HepG2 (cell line): ENCODE data around the gene KCNT2. TPM values are rescaled to one million over a fixed set of nuclear protein-coding genes. Genes with fewer than 3 reads are reported as not detected.

Experiments
- ATAC-seq: fragments of 200-7000 bp; cut with Tn5 transposase; 3 replicates; pipeline ENCODE4 v1.9.1; 2020; ENCODE audit warnings: mild to moderate bottlenecking, moderate library complexity
- BruUV-seq: library from RNA; stranded (reverse); fragments of 400-500 nt; replicated peaks from 2 replicates; lab custom pipeline; 2021; lab: Mats Ljungman, UMichigan
- CTCF ChIA-PET: fragments of 300-600 bp; formaldehyde crosslinking; extraction: SDS; loops from one replicate; lab custom pipeline; 2021; ENCODE audit warnings: low total read pairs, inconsistent platforms, low intra/inter-chr PET ratio; lab: Yijun Ruan, JAX
- POLR2A ChIA-PET: fragments of 350-600 bp; sonication (Branson Sonifier 250); formaldehyde crosslinking; loops from one replicate; lab custom pipeline; 2020; ENCODE audit warnings: antibody characterized with exemption, inconsistent platforms; lab: Yijun Ruan, JAX
- DNase-seq: peaks from one replicate; pipeline ENCODE4 v3.0.0-alpha.2; 2015; ENCODE audit warnings: low spot score
- FAIRE-seq: peaks from 3 replicates; lab custom pipeline; 2011; peaks lifted over from hg19 to GRCh38; lab: Jason Lieb, UNC
- H2AFZ ChIP-seq: one replicate; pipeline ENCODE4 v1.6.1; 2011; ENCODE audit warnings: low read length, inconsistent platforms
- H3K27ac ChIP-seq: fragments of 300-600 bp; 3 replicates; pipeline ENCODE4 v1.8.0; 2011; ENCODE audit warnings: mixed run types, mild to moderate bottlenecking, mixed read lengths, low read length, inconsistent platforms; ENCODE audit not compliant: insufficient read depth; ENCODE audit errors: extremely low read length
- H3K27me3 ChIP-seq, 2 experiments: fragments of 200-600 bp in 1 of 2; 2 replicates in 1 of 2; 3 replicates in 1 of 2; pipeline versions ENCODE4 v1.6.0 to v1.8.0; 2011; ENCODE audit warnings: low read length in 2 of 2, mild to moderate bottlenecking in 2 of 2, moderate library complexity in 2 of 2, inconsistent platforms in 1 of 2; ENCODE audit not compliant: insufficient read depth in 2 of 2, control insufficient read depth in 1 of 2
- H3K36me3 ChIP-seq, 2 experiments: fragments of 200-600 bp in 1 of 2; replicated peaks in 1 of 2; 2 replicates in 1 of 2; 3 replicates in 1 of 2; pipeline versions ENCODE4 v1.5.1 to v1.8.0; 2011; ENCODE audit warnings: low read length in 2 of 2, inconsistent platforms in 1 of 2; ENCODE audit not compliant: insufficient read depth in 2 of 2, control insufficient read depth in 1 of 2
- H3K4me1 ChIP-seq: 2 replicates; pipeline ENCODE4 v1.5.1; 2012; ENCODE audit warnings: low read length, inconsistent platforms; ENCODE audit not compliant: insufficient read depth
- H3K4me2 ChIP-seq: 2 replicates; pipeline ENCODE4 v1.6.0; 2011; ENCODE audit warnings: low read depth, low read length, inconsistent platforms
- H3K4me3 ChIP-seq, 3 experiments: fragments of 200-600 bp in 1 of 3; sonication (generic), shearing (Covaris generic) in 1 of 3; replicated peaks in 1 of 3; 2 replicates each; pipeline ENCODE4 v1.5.1; 2011 to 2016; ENCODE audit warnings: low read length in 3 of 3, inconsistent platforms in 2 of 3, low read depth in 2 of 3, mild to moderate bottlenecking in 2 of 3, control low read depth in 1 of 3, mixed read lengths in 1 of 3; ENCODE audit not compliant: insufficient read depth in 1 of 3
- H3K79me2 ChIP-seq: one replicate; pipeline ENCODE4 v1.6.1; 2011; ENCODE audit warnings: low read length, inconsistent platforms; ENCODE audit not compliant: insufficient read depth
- H3K9ac ChIP-seq: 2 replicates; pipeline ENCODE4 v1.6.0; 2011; ENCODE audit warnings: mild to moderate bottlenecking, low read depth, low read length, inconsistent platforms; ENCODE audit not compliant: insufficient read depth
- H3K9me3 ChIP-seq: 2 replicates; pipeline ENCODE4 v1.5.1; 2012; ENCODE audit warnings: mild to moderate bottlenecking, low read length
- H4K20me1 ChIP-seq: 2 replicates; pipeline ENCODE4 v1.6.0; 2011; ENCODE audit warnings: inconsistent platforms, mild to moderate bottlenecking, low read length, moderate library complexity; ENCODE audit not compliant: insufficient read depth
- IKZF1 ChIP-seq: fragments of 450-650 bp; IDR thresholded peaks from 2 replicates; pipeline ENCODE4 v1.7.1; 2016
- KLF6 ChIP-seq: IDR thresholded peaks from 2 replicates; pipeline ENCODE4 v1.8.0; 2016; ENCODE audit warnings: missing biosample characterization, missing genetic modification reagents
- PTBP1 ChIP-seq: fragments of 200-400 bp; formaldehyde crosslinking; IDR thresholded peaks from 2 replicates; pipeline ENCODE4 v1.6.1; 2018; ENCODE audit warnings: low read length, low read depth; ENCODE audit not compliant: poor library complexity, severe bottlenecking
- RFX1 ChIP-seq: fragments of 450-650 bp; IDR thresholded peaks from 2 replicates; pipeline ENCODE4 v1.6.1; 2017
- SAP130 ChIP-seq: IDR thresholded peaks from 2 replicates; pipeline ENCODE4 v1.6.1; 2016; ENCODE audit warnings: low read depth
- TEAD3 ChIP-seq: optimal IDR thresholded peaks from 2 replicates; pipeline ENCODE3; 2016; ENCODE audit warnings: borderline replicate concordance
- ZNF17 ChIP-seq: sonication (generic); formaldehyde crosslinking; IDR thresholded peaks from 2 replicates; pipeline ENCODE4 v1.5.0; 2020; ENCODE audit warnings: mild to moderate bottlenecking, missing genetic modification reagents
- ZNF329 ChIP-seq: sonication (generic); formaldehyde crosslinking; IDR thresholded peaks from 2 replicates; pipeline ENCODE4 v1.9.0; 2021; ENCODE audit warnings: low read depth, mild to moderate bottlenecking, missing genetic modification reagents
- ZNF703 ChIP-seq: sonication (generic); formaldehyde crosslinking; IDR thresholded peaks from 2 replicates; pipeline ENCODE4 v1.5.1; 2020; ENCODE audit warnings: missing genetic modification reagents, mild to moderate bottlenecking, moderate library complexity, borderline replicate concordance
- ZSCAN12 ChIP-seq: sonication (generic); formaldehyde crosslinking; IDR thresholded peaks from 2 replicates; pipeline ENCODE4 v1.9.0; 2021; ENCODE audit warnings: mild to moderate bottlenecking, missing genetic modification reagents
- WGBS: methylation state at CpG from one replicate; pipeline ENCODE4 v1.1.6; 2017; ENCODE audit warnings: low lambda C conversion rate; 5-methylcytosine and 5-hydroxymethylcytosine counted together
- in situ Hi-C: cut with HindIII; loops from 2 replicates; pipeline ENCODE4 v1.10.0; 2017; ENCODE audit warnings: low pct_unique_long_range_greater_than_20kb; ENCODE audit not compliant: extremely low pct_ligation_motif_present
- intact Hi-C: fragments of 100-400 bp; cut with micrococcal nuclease; formaldehyde crosslinking; loops from one replicate; pipeline ENCODE4 v1.10.0; 2022; ENCODE audit not compliant: unreplicated experiment
- polyA plus RNA-seq, 8 experiments: library from polyadenylated mRNA; depleted of rRNA in 3 of 8; stranded (reverse) in 7 of 8; unstranded in 1 of 8; fragments of >200 nt; fragmentation: Illumina TruSeq in 4 of 8; extraction: Trizol in 4 of 8; gene quantifications; 2 replicates each; pipeline versions ENCODE4 v1.2.1 to v1.2.3, GENCODE V29; 2011 to 2016; ENCODE audit warnings: low read depth in 4 of 8, missing spikeins in 1 of 8, mixed read lengths in 1 of 8; ENCODE audit not compliant: insufficient read depth in 1 of 8
- total RNA-seq, 5 experiments: library from RNA; depleted of rRNA; stranded (reverse); fragments of >200 nt; fragmentation: Illumina TruSeq; extraction: Trizol; gene quantifications; 2 replicates each; pipeline ENCODE4 v1.2.3, GENCODE V29; 2016; ENCODE audit warnings: low read depth in 1 of 5
- TF ChIP-seq, protein P1 (sequence below): sonication (generic); formaldehyde crosslinking; IDR thresholded peaks from 2 replicates; pipeline ENCODE4 v1.5.0; 2020; ENCODE audit warnings: missing genetic modification reagents
- TF ChIP-seq, protein P2 (sequence below): sonication (generic); formaldehyde crosslinking; IDR thresholded peaks from 2 replicates; pipeline ENCODE4 v1.5.0; 2020; ENCODE audit warnings: mild to moderate bottlenecking, missing genetic modification reagents, borderline replicate concordance
- TF ChIP-seq, protein P3 (sequence below): sonication (generic); formaldehyde crosslinking; IDR thresholded peaks from 2 replicates; pipeline ENCODE4 v1.4.0; 2020; ENCODE audit warnings: missing genetic modification reagents, mild to moderate bottlenecking, borderline replicate concordance

The KCNT2 gene
- total and polyA plus RNA-seq, 2 of the 13 experiments (the other 11 are each of a cell fraction or from before 2014, with no cell fraction given): not detected

DNA sequence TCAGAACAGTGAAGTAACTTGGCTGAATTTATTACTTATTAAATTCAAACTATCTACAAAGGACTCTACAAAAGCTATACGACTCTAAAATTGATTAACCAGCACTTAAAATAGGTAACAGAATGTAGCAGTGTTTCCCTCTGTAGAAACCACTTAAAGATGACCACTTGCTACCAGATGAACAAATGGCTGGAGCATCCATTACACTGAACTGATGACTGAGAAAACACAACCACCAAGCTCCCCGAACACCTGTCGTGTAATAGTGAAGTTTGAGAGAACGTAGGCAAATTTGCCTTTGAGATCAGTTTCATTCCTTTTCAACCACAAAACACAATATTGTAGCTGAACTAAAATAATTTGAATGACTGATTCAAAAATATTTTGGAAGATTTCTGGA is 226.7 kb downstream of the KCNT2 start (continued):
- TF ChIP-seq, protein P1, sequence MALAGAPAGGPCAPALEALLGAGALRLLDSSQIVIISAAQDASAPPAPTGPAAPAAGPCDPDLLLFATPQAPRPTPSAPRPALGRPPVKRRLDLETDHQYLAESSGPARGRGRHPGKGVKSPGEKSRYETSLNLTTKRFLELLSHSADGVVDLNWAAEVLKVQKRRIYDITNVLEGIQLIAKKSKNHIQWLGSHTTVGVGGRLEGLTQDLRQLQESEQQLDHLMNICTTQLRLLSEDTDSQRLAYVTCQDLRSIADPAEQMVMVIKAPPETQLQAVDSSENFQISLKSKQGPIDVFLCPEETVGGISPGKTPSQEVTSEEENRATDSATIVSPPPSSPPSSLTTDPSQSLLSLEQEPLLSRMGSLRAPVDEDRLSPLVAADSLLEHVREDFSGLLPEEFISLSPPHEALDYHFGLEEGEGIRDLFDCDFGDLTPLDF (CRISPR knock-in tag): no peak
- TF ChIP-seq ZNF17 (no peak), IKZF1 (no peak), KLF6 (CRISPR knock-in tag) (no peak), ZSCAN12 (CRISPR knock-in tag) (no peak), ZNF703 (CRISPR knock-in tag) (no peak)

DNA sequence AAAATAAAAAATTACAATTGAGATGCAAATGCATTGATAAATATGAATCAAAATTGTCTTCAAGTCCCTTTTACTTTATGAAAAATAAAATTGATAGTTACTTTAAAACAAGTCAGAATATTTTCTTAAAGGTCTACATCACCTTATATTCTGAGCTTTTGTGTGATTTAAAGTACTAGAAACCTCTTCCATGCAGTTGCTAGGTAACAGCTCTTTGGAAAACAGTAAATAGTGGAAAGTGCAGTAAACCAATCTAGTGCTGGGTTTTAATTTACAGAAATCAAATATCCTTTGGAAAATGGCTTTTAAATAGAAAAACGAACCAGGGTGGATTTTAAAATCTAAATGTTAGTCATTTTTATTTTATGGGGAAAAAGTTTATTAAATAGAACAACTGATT is 227.9 kb downstream of the KCNT2 start:
- H2AFZ ChIP-seq: no peak overlapping the region
- ChIA-PET CTCF (no interaction called here), POLR2A (no interaction called here)
- no peak overlapping the region for H3K4me2 ChIP-seq
- WGBS: 2% methylated on average over 1 of the region's 1 CpG
- H3K9ac ChIP-seq: no peak overlapping the region
- no peaks in the 10 kb centered on the region for H3K79me2 ChIP-seq
- FAIRE-seq: no peak
- no peaks in the 10 kb centered on the region for H4K20me1 ChIP-seq
- DNase-seq: no peak
- no peak overlapping the region for H3K27ac ChIP-seq
- no peaks in the 10 kb centered on the region for H3K36me3 ChIP-seq
- no peaks in the 10 kb centered on the region for H3K9me3 ChIP-seq
- H3K4me1 ChIP-seq: peaks cover 14% of the 10 kb centered on the region
- ATAC-seq: no peak
- no peak overlapping the region for H3K4me3 ChIP-seq
- intact Hi-C loops: no loop called here
- in situ Hi-C loops: no loop called here
- BruUV-seq: no TSS peak
- no peaks in the 10 kb centered on the region for H3K27me3 ChIP-seq
- TF ChIP-seq TEAD3 (CRISPR knock-in tag) (no peak), RFX1 (no peak), PTBP1 (no peak), SAP130 (no peak), ZNF329 (CRISPR knock-in tag) (no peak)
- TF ChIP-seq, protein P2, sequence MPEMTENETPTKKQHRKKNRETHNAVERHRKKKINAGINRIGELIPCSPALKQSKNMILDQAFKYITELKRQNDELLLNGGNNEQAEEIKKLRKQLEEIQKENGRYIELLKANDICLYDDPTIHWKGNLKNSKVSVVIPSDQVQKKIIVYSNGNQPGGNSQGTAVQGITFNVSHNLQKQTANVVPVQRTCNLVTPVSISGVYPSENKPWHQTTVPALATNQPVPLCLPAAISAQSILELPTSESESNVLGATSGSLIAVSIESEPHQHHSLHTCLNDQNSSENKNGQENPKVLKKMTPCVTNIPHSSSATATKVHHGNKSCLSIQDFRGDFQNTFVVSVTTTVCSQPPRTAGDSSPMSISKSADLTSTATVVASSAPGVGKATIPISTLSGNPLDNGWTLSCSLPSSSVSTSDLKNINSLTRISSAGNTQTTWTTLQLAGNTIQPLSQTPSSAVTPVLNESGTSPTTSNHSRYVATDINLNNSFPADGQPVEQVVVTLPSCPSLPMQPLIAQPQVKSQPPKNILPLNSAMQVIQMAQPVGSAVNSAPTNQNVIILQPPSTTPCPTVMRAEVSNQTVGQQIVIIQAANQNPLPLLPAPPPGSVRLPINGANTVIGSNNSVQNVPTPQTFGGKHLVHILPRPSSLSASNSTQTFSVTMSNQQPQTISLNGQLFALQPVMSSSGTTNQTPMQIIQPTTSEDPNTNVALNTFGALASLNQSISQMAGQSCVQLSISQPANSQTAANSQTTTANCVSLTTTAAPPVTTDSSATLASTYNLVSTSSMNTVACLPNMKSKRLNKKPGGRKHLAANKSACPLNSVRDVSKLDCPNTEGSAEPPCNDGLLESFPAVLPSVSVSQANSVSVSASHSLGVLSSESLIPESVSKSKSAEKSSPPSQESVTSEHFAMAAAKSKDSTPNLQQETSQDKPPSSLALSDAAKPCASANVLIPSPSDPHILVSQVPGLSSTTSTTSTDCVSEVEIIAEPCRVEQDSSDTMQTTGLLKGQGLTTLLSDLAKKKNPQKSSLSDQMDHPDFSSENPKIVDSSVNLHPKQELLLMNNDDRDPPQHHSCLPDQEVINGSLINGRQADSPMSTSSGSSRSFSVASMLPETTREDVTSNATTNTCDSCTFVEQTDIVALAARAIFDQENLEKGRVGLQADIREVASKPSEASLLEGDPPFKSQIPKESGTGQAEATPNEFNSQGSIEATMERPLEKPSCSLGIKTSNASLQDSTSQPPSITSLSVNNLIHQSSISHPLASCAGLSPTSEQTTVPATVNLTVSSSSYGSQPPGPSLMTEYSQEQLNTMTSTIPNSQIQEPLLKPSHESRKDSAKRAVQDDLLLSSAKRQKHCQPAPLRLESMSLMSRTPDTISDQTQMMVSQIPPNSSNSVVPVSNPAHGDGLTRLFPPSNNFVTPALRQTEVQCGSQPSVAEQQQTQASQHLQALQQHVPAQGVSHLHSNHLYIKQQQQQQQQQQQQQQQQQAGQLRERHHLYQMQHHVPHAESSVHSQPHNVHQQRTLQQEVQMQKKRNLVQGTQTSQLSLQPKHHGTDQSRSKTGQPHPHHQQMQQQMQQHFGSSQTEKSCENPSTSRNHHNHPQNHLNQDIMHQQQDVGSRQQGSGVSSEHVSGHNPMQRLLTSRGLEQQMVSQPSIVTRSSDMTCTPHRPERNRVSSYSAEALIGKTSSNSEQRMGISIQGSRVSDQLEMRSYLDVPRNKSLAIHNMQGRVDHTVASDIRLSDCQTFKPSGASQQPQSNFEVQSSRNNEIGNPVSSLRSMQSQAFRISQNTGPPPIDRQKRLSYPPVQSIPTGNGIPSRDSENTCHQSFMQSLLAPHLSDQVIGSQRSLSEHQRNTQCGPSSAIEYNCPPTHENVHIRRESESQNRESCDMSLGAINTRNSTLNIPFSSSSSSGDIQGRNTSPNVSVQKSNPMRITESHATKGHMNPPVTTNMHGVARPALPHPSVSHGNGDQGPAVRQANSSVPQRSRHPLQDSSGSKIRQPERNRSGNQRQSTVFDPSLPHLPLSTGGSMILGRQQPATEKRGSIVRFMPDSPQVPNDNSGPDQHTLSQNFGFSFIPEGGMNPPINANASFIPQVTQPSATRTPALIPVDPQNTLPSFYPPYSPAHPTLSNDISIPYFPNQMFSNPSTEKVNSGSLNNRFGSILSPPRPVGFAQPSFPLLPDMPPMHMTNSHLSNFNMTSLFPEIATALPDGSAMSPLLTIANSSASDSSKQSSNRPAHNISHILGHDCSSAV: no peak
- TF ChIP-seq, protein P3, sequence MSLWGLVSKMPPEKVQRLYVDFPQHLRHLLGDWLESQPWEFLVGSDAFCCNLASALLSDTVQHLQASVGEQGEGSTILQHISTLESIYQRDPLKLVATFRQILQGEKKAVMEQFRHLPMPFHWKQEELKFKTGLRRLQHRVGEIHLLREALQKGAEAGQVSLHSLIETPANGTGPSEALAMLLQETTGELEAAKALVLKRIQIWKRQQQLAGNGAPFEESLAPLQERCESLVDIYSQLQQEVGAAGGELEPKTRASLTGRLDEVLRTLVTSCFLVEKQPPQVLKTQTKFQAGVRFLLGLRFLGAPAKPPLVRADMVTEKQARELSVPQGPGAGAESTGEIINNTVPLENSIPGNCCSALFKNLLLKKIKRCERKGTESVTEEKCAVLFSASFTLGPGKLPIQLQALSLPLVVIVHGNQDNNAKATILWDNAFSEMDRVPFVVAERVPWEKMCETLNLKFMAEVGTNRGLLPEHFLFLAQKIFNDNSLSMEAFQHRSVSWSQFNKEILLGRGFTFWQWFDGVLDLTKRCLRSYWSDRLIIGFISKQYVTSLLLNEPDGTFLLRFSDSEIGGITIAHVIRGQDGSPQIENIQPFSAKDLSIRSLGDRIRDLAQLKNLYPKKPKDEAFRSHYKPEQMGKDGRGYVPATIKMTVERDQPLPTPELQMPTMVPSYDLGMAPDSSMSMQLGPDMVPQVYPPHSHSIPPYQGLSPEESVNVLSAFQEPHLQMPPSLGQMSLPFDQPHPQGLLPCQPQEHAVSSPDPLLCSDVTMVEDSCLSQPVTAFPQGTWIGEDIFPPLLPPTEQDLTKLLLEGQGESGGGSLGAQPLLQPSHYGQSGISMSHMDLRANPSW (CRISPR knock-in tag): no peak
